ENCODE measurements around the gene TLE5.
"Not testable (repeated sequence)": the region's sequence is repeated elsewhere in the genome, so short reads cannot be mapped to it uniquely, and the experiment has no call there.

TLE5 gene

DNA sequence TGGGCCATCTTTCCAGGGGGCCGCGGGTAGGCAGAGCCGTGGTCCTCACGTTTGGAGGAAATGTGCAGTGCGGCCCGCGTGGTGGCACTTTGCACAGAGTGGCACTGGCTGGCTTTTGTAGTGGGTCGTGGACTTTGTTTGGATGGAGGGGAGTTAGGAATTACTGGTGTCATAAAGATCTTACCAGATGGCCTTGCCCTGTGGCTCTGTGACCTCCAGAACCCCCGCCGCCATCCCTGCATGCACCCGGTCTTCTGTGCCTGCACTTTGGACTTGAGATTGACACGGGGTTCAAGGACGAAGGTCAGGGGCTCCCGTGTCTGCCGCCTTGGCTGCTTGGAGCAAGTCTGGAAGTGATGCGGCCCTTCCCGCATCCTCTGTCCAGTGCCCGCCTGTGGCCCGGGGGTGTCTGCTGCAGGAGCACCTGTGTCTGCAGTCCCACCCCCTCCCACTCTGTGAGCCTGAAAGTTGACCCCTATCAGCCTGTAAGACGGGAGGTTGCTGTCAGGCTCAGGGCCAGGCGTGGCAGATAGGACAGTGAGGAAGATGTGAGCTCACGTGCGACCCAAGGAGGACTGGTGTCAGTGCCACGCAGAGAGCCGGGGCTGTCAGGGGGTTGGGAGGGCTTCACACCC lies 34.1 kb upstream of the TLE5 start:
- DNase-seq (ENCODE audit: low spot score) = no peak

GRCh38 chr19:3095441-3096191 lies 33.3 kb upstream of the TLE5 start:
- DNase-seq (ENCODE audit: low spot score) = peak; percentile 25

- no peak for DNase-seq (ENCODE audit: low spot score)
Observed at GRCh38 chr19:3094601-3095440, 32.5 kb upstream of the TLE5 start.

GRCh38 chr19:3089299-3089855 lies 27.1 kb upstream of the TLE5 start:
- DNase-seq (ENCODE audit: low spot score) = not testable (repeated sequence)

GRCh38 chr19:3087769-3088168 lies 25.5 kb upstream of the TLE5 start:
- no peak for DNase-seq (ENCODE audit: low spot score)

GRCh38 chr19:3084943-3085342 lies 22.6 kb upstream of the TLE5 start:
- DNase-seq (ENCODE audit: low spot score) = no peak

GRCh38 chr19:3083964-3084363 lies 21.7 kb upstream of the TLE5 start:
- no peak for DNase-seq (ENCODE audit: low spot score)

DNA sequence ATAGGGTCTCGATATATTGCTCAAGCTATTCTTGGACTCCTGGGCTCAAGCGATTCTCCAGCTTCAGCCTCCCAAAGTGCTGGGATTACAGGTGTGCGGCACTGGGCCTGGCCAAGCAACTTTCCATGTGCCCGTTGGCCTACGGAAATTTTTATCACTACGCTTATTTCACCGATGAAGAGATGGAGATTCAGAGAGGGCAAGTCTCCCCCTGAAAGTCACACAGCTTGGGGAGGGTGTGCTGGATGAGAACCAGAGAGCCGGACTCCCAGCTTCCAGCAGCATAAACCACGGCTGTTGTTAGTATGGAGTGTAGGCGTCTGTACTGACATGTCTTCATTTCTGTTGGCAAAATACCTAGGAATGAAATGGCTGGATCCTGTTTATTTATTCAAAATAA lies 20.0 kb upstream of the TLE5 start:
- no peak for DNase-seq (ENCODE audit: low spot score)

DNA sequence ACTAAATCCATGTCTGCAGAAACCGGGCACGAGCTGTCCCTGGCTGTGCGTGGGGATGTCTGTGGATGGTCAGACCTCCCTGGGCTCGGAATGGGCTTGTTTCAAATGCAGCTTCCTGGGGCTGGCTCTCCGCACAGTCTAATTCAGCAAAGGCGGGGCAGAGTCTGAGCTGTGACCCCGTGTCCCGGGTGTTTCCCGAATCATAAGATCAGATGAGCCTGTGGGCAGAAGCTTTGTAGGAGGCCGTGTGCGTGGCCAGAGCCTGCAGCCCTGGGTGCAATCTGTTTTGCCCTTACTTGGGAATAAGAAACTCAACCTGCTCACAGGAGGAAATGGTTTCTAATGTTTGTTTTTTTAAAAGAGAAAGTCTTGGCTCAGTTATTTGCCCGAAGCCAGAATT lies 18.0 kb upstream of the TLE5 start:
- DNase-seq (ENCODE audit: low spot score) = peak; percentile 45

GRCh38 chr19:3079578-3079977 lies 17.3 kb upstream of the TLE5 start:
- DNase-seq (ENCODE audit: low spot score) = no peak

DNA sequence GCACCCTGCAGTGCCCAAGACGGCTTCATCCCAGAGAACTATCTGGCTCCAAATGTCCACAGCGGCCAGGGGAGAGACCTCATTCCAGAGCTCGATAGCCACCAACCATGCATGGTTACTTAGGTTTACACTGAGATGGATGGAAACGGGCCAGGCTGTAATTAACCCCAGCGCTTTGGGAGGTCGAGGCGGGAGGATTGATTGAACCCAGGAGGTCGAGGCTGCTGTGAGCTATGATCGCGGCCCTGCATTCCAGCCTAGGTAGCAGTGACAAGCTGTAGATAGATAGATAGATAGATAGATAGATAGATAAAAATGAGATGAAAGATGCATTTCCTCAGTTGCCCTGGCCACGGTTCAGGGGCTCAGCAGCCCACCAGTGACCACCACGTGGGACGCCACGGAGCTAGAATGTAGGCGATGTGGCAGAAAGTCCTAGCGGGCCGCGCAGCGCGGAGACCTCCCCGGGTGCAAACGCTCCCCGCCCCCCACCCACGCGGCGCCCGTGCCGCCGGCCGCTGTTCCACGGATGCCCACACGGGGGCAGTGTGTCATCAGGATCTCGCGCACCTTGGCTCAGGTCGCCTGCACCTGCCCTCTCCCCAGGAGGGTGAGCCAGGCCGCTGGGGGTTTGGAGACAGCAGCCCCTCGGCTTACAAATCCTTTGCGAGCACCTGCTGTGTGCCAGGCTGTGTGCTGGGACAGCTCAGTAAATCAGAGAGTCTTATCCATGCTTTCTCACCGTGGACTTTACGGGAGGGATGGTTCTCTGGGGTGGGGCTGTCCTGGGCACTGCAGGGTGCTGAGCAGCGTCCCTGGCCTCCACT lies 13.5 kb upstream of the TLE5 start:
- peak; percentile 50 for DNase-seq (ENCODE audit: low spot score)

- DNase-seq (ENCODE audit: low spot score) = no peak
Observed at GRCh38 chr19:3073931-3074595, 11.8 kb upstream of the TLE5 start.

GRCh38 chr19:3073159-3073563 lies 10.9 kb upstream of the TLE5 start:
- DNase-seq (ENCODE audit: low spot score) = peak; percentile 26

DNA sequence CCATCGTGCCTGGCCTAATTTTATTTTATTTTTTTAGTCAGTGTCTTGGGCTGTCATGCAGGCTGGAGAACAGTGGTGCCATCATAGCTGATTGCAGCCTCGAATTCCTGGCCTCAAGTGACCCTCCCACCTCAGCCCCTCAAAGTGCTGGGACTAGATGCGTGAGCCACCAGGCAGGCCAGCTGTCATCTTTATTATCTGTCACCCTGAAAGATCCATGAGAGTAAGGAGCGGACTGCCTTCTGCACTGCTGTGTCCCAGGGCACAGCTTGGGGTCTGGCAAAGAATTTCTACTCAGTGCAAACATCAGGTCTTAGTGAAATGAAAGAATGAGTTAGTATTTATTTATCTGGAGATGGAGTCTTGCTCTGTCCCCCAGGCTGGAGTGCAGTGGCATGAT lies 9.5 kb upstream of the TLE5 start:
- no peak for DNase-seq (ENCODE audit: low spot score)

- DNase-seq (ENCODE audit: low spot score) = no peak
Observed at GRCh38 chr19:3068071-3068470, 5.8 kb upstream of the TLE5 start.

DNA sequence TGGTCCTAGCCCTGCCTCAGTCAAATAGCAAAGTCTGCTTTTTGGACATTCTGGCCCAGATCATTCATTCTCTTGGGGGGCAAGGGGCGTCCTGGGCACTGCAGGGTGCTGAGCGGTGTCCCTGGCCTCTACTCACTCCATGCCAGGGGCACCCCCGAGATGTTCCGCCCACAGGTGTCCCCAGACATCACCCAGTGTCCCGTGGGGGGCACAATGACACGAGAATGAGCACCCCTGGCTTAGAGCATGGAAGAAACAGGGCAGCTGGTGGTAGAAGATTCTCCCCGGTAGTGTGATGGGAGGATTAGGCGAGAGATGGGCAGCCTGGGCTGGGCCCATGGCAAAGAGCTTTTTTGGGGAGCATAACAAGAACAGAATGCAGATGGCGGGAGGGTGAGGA lies 5.3 kb upstream of the TLE5 start:
- no peak for DNase-seq (ENCODE audit: low spot score)

GRCh38 chr19:3066482-3067049 lies 4.3 kb upstream of the TLE5 start:
- no peak for DNase-seq (ENCODE audit: low spot score)

- no peak for DNase-seq (ENCODE audit: low spot score)
Observed at GRCh38 chr19:3065675-3066357, 3.5 kb upstream of the TLE5 start.

DNA sequence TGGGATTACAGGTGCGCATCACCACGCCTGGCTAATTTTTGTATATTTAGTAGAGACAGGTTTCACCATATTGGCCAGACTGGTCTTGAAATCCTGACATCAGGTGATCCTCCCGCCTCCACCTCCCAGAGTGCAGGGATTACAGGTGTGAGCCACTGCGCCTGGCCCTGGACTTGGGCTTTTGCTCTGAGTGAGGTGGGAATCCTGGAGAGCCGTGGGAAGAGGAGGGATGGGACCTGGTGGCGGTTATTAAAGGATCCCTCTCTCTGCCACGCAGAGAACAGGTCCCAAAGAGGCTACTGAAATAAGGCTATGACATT lies 1.7 kb upstream of the TLE5 start:
- no peak for DNase-seq (ENCODE audit: low spot score)
